ENCODE results near the gene SART3. TPM values are rescaled to one million over a fixed set of nuclear protein-coding genes. Genes with fewer than 3 reads are reported as not detected.

Gene SART3
- total and polyA plus RNA-seq, 2 of the 8 experiments (the other 6 are each of a cell fraction or from before 2014, with no cell fraction given) = 16.0 to 103 TPM

GRCh38 chr12:108578813-108579212, 17.8 kb upstream of the SART3 start (continued):
- TF ChIP-seq CHD7 (IDR thresholded peaks at IDR 0.05; ENCODE audit: insufficient replicate concordance, low read length) (no peak), RFX5 (IDR thresholded peaks at IDR 0.05; ENCODE audit: borderline replicate concordance, low read depth, low read length) (no peak), BCL11A (IDR thresholded peaks at IDR 0.05; ENCODE audit: low read depth in 2 of 2, low read length in 2 of 2) (no peak), NRF1 (IDR thresholded peaks at IDR 0.05; ENCODE audit: low read depth, low read length) (no peak), RNF2 (IDR thresholded peaks at IDR 0.05; ENCODE audit: borderline replicate concordance, low read depth, low read length, missing control alignments, poor library complexity, severe bottlenecking) (no peak), USF2 (IDR thresholded peaks at IDR 0.05; ENCODE audit: low read length) (no peak), CREB1 (IDR thresholded peaks at IDR 0.05) (no peak), SRF (IDR thresholded peaks at IDR 0.05; ENCODE audit: low read depth, low read length) (no peak), NANOG (IDR thresholded peaks at IDR 0.05; ENCODE audit: insufficient read depth, low read depth, low read length, poor library complexity, severe bottlenecking) (no peak), SIN3A (conservative IDR thresholded peaks at IDR 0.05 in 1 of 2, IDR thresholded peaks at IDR 0.05 in 1 of 2; ENCODE audit: low read depth in 1 of 2, low read length in 2 of 2) (no peak)

Measured in H1 (cell line).